NCI-H1105 (cell line): Measurements from ENCODE around the gene AHRR.
A peak's percentile ranks its signal among the peaks of the same experiment; 100 is the strongest.

Experiments used
- DNase-seq: peaks from one replicate; lab custom pipeline; 2025; lab: John Stamatoyannopoulos, UW

Gene AHRR

GRCh38 chr5:443239-444151 lies 122.0 kb downstream of the AHRR start:
- DNase-seq = peak; percentile 25

GRCh38 chr5:444226-444625 lies 122.7 kb downstream of the AHRR start:
- no peak for DNase-seq

- DNase-seq = no peak
Measured at GRCh38 chr5:445591-445990, 124.1 kb downstream of the AHRR start.

- no peak for DNase-seq
Measured at GRCh38 chr5:446066-446882, 124.8 kb downstream of the AHRR start.

- peak; percentile 15 for DNase-seq
Measured at GRCh38 chr5:446883-447263, 125.4 kb downstream of the AHRR start.

GRCh38 chr5:447501-447900 lies 126.0 kb downstream of the AHRR start:
- no peak for DNase-seq

- DNase-seq = no peak
Measured at GRCh38 chr5:448061-448765, 126.7 kb downstream of the AHRR start.

- no peak for DNase-seq
Measured at GRCh38 chr5:448766-449090, 127.2 kb downstream of the AHRR start.

GRCh38 chr5:449151-449550 lies 127.6 kb downstream of the AHRR start:
- no peak for DNase-seq

- DNase-seq = no peak
Measured at GRCh38 chr5:451587-452458, 130.3 kb downstream of the AHRR start.

GRCh38 chr5:452978-453710 lies 131.6 kb downstream of the AHRR start:
- DNase-seq = no peak

GRCh38 chr5:453725-454481 lies 132.4 kb downstream of the AHRR start:
- no peak for DNase-seq

- DNase-seq = no peak
Measured at GRCh38 chr5:454936-455335, 133.4 kb downstream of the AHRR start.

GRCh38 chr5:455806-456205 lies 134.3 kb downstream of the AHRR start:
- no peak for DNase-seq

- DNase-seq = no peak
Measured at GRCh38 chr5:456351-457194, 135.1 kb downstream of the AHRR start.

GRCh38 chr5:457195-457961 lies 135.9 kb downstream of the AHRR start:
- no peak for DNase-seq

GRCh38 chr5:458547-459353 lies 137.2 kb downstream of the AHRR start:
- DNase-seq = no peak
